ENCODE measurements around the gene METTL6. TPM values are rescaled to one million over a fixed set of nuclear protein-coding genes. Genes with fewer than 3 reads are reported as not detected.

Gene METTL6
- total RNA-seq, 1 donor from 2014 or later, result 13.0 TPM

DNA sequence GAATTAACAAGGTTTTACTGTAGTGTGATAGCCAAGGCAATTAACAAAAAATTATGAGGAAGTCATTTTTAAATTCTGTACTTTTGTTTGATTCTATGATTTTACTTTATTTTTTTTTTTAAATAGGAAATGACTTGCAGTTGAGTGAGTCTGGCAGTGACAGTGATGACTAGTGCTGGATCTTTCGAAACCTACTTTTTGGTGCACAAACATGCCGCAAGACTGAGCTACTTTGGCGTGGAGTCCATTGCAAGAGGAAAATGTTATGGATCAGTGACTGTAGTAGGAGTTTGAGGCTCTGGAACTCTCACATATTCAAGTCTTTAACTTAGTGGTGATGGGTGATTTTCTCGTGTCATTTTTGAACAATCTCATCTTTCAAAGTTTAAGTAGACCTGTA lies 11.6 kb upstream of the METTL6 start:
- DNase-seq (ENCODE audit: low read depth), result no peak
- TF ChIP-seq, protein P1, sequence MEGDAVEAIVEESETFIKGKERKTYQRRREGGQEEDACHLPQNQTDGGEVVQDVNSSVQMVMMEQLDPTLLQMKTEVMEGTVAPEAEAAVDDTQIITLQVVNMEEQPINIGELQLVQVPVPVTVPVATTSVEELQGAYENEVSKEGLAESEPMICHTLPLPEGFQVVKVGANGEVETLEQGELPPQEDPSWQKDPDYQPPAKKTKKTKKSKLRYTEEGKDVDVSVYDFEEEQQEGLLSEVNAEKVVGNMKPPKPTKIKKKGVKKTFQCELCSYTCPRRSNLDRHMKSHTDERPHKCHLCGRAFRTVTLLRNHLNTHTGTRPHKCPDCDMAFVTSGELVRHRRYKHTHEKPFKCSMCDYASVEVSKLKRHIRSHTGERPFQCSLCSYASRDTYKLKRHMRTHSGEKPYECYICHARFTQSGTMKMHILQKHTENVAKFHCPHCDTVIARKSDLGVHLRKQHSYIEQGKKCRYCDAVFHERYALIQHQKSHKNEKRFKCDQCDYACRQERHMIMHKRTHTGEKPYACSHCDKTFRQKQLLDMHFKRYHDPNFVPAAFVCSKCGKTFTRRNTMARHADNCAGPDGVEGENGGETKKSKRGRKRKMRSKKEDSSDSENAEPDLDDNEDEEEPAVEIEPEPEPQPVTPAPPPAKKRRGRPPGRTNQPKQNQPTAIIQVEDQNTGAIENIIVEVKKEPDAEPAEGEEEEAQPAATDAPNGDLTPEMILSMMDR (conservative IDR thresholded peaks at IDR 0.05; ENCODE audit: low read depth, low read length), result no peak
- no peak overlapping the region for H3K4me3 ChIP-seq (ENCODE audit: low read depth, low read length)

DNA sequence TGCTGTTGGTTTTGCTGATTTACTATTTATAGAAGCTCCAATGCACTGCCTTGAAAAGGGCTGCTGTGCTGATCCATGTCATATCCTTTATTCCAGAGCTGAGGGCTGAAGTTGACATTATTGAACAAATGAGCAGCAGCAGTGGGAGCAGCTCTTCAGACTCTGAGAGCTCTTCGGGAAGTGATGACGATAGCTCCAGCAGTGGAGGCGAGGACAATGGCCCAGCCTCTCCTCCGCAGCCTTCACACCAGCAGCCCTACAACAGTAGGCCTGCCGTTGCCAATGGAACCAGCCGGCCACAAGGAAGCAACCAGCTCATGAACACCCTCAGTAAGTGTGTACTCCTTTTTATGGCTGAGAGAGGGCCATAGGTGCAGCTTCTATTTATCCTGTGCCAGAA lies 8.9 kb upstream of the METTL6 start:
- no peak for DNase-seq (ENCODE audit: low read depth)
- H3K4me3 ChIP-seq (ENCODE audit: low read depth, low read length), result no peak overlapping the region
- TF ChIP-seq, protein P1 (conservative IDR thresholded peaks at IDR 0.05; ENCODE audit: low read depth, low read length), result no peak

DNA sequence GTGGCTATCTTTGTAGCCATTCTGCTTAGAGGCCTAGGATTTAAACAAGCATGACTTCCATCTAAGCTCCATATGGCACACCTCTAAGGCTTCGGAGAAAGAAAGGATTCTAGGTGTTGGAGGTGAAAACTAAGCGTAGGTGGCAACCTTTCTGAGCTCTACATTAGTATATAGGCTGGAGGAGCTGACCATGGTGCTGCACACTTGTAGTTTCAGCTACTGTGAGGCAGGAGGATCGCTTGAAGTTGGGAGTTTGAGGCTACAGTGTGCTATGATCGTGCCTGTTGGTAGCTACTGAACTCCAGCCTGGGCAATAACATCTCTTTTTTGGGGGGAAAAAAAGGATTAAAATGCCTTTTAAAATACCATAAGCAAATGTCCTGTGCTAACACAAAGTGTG lies 7.4 kb upstream of the METTL6 start:
- no peak for DNase-seq (ENCODE audit: low read depth)
- TF ChIP-seq, protein P1 (conservative IDR thresholded peaks at IDR 0.05; ENCODE audit: low read depth, low read length), result no peak
- H3K4me3 ChIP-seq (ENCODE audit: low read depth, low read length), result no peak overlapping the region

DNA sequence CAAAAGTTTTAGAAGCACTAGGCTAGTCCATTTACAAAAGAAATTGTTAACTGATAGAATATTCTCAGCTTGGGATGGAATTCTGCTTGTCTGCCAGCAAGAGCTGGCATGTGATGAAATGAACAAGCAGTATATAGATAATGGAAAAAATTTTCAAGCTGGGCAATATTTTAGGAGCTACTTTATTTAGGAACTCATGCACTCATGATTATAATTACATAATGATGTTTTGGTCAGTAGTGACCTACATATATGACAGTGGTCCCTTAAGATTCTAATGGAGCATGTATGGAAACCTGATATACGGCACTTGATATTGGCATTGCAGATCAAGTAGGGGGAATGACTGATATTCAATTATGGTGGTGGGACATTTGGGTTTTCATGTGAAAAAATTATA lies 6.2 kb upstream of the METTL6 start:
- TF ChIP-seq, protein P1 (conservative IDR thresholded peaks at IDR 0.05; ENCODE audit: low read depth, low read length), result no peak
- no peak overlapping the region for H3K4me3 ChIP-seq (ENCODE audit: low read depth, low read length)
- DNase-seq (ENCODE audit: low read depth), result no peak

DNA sequence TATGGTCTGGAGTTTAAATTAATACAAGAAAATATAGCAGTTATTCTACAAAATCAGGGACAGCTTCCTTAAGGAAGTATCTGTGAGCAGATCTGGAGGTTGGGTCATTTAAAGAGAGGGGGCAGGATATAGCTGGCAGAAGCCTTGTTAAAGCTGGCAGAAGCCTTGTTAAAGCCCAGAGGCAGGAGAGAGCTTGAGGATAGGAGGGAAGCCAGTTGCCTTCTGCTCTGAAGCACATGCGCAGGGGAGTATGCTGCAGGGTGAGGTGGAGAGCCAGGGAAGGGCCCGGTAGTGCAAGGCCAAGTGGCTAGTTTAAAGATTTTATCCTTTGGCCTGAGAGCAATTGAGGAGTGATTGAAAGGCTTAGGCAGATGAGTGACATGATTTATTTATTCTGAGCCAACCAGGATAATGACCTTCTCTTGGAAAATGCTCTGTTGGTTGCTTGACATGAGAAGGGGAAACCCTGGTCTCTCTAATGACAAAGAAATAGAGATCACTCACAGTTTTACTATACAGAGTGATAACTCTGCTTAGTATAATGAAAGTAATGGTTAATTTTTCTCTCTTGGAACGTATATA lies 4.0 kb upstream of the METTL6 start:
- H3K4me3 ChIP-seq (ENCODE audit: low read depth, low read length), result no peak overlapping the region
- TF ChIP-seq, protein P1 (conservative IDR thresholded peaks at IDR 0.05; ENCODE audit: low read depth, low read length), result no peak
- no peak for DNase-seq (ENCODE audit: low read depth)

DNA sequence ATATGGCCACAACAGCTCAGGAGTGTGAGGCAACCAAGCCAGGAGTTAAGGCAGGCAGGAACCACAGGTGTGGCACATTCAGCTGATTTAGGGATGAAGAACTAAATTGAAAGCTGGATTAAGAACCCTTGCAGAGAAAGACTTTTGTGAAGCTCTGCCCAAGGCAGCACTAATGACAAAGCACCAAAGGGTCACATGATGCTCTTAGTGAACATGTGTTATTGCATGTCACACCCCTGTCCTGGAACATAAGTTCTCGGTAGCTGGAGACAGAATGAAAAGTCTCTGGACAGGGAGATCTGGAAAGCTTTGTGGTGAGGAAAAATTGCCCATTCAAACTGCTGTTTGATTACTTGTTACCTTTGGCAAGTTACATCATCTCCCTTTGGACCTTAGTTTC lies 3.3 kb upstream of the METTL6 start:
- TF ChIP-seq, protein P1 (conservative IDR thresholded peaks at IDR 0.05; ENCODE audit: low read depth, low read length), result no peak
- H3K4me3 ChIP-seq (ENCODE audit: low read depth, low read length), result no peak overlapping the region
- DNase-seq (ENCODE audit: low read depth), result no peak

DNA sequence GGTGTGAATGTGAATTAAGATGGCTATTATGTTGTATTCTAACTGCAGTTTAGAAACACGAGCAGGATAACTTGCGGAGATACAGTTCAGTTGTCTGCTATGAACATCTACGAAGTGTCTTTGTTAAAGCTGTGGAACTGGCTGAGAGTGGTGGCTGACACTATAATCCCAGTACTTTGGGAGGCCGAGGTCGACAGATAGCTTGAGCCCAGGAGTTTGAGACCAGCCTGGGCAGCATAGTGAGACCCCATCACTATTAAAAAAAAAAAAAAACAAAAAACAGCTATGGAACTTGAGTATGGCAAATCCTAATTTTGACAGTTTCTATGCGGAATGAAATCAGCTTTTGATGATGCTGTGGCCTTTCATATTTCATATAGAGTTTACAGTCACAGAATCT lies 1.7 kb upstream of the METTL6 start:
- no peak for DNase-seq (ENCODE audit: low read depth)
- peak overlapping the region; percentile 99 for H3K4me3 ChIP-seq (ENCODE audit: low read depth, low read length)
- TF ChIP-seq, protein P1 (conservative IDR thresholded peaks at IDR 0.05; ENCODE audit: low read depth, low read length), result no peak

Measured in epithelial cell of proximal tubule (primary cell).